ENCODE measurements around the gene NPIPA1. TPM values are rescaled to one million over a fixed set of nuclear protein-coding genes. Genes with fewer than 3 reads are reported as not detected.

NPIPA1 gene
- total RNA-seq: 36.4 and 43.1 TPM in 2 replicates

DNA sequence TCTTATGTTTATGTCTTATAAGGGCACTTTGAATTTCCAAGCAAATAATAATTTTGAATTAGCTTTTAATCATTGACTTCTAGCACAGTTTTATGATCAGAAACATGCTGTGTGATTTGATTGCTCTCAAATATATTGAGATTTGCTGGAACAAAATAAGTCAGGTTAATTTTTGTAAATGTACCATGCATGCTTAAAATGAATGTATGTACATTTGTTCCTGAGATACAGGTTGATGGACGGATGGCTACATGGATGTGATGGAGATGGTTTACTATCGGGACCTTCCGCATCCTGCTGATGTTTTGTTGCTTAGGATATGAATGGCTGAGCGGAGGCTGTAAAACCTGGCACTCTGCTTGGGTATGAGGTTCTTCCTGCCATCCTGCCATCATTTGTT is at the start of gene NPIPA1:
Gene NPIPA1, plus strand, starts transcription at position 301 of the 400 bp plus-strand sequence. Its CDS starts 0 bp downstream, at position 301.

GRCh38 chr16:14974656-14975417 is 37.6 kb downstream of the NPIPA1 start, which contains the start of gene PDXDC1:
TSS of gene PDXDC1 (plus strand) at chr16:14975026. CDS start at chr16:14975200, 174 bp downstream.

Other genes starting within 250 kb of the NPIPA1 start
- not detected in 2 replicates for gene PLA2G10, start 243.1 kb upstream of the NPIPA1 start, total RNA-seq
- 0.58 TPM in 1 of 2 replicates, not detected in the other for gene NPIPA3, start 234.0 kb upstream of the NPIPA1 start, total RNA-seq
- gene NPIPA2, start 194.9 kb upstream of the NPIPA1 start, total RNA-seq: 0.58 TPM in 1 of 2 replicates, not detected in the other
- 41.5 and 44.9 TPM in 2 replicates for gene NOMO1, start 103.7 kb upstream of the NPIPA1 start, total RNA-seq
- gene PDXDC1, start 37.6 kb downstream of the NPIPA1 start, total RNA-seq: 27.2 and 42.9 TPM in 2 replicates
- 47.9 and 65.8 TPM in 2 replicates for gene NTAN1, start 118.6 kb downstream of the NPIPA1 start, total RNA-seq
- 13.8 and 17.4 TPM in 2 replicates for gene RRN3, start 156.8 kb downstream of the NPIPA1 start, total RNA-seq